ENCODE measurements around the gene FIZ1.

FIZ1 gene

GRCh38 chr19:55643003-55643886 lies 43.9 kb upstream of the FIZ1 start, which contains the start of gene ZNF581 (continued):
- TF ChIP-seq EGR2 (tag by site-specific recombination; IDR thresholded peaks at IDR 0.05; ENCODE audit: low read depth) (peak; percentile 61), ZNF121 (tag by site-specific recombination; IDR thresholded peaks at IDR 0.05) (peak; percentile 12; the same call in 1 of the 2 replicates), ZSCAN30 (tag by site-specific recombination; IDR thresholded peaks at IDR 0.05) (peak; percentile 74), ZNF146 (tag by site-specific recombination; IDR thresholded peaks at IDR 0.05) (peak; percentile 27; the same call in 1 of the 2 replicates), SCRT2 (tag by site-specific recombination; IDR thresholded peaks at IDR 0.05) (no peak), GLI4 (tag by site-specific recombination; IDR thresholded peaks at IDR 0.05) (peak; percentile 96), PRDM1 (tag by site-specific recombination; IDR thresholded peaks at IDR 0.05) (peak; percentile 50), ZEB2 (tag by site-specific recombination; IDR thresholded peaks at IDR 0.05) (peak; percentile 79), ZSCAN4 (tag by site-specific recombination; IDR thresholded peaks at IDR 0.05) (peak; percentile 46; the same call in 1 of the 2 replicates), HOXD13 (CRISPR knock-in tag; IDR thresholded peaks at IDR 0.05; ENCODE audit: borderline replicate concordance) (peak; percentile 74; the same call in 1 of the 2 replicates), ZNF600 (tag by site-specific recombination; IDR thresholded peaks at IDR 0.05) (peak; percentile 91), PRDM10 (tag by site-specific recombination; IDR thresholded peaks at IDR 0.05) (peak; percentile 86), ZBTB17 (tag by site-specific recombination; IDR thresholded peaks at IDR 0.05) (peak; percentile 96), SP7 (tag by site-specific recombination; IDR thresholded peaks at IDR 0.05) (peak; percentile 90), ZNF239 (tag by site-specific recombination; IDR thresholded peaks at IDR 0.05) (peak; percentile 56; the same call in 1 of the 2 replicates), ZNF660 (tag by site-specific recombination; IDR thresholded peaks at IDR 0.05) (peak; percentile 94), PRDM2 (tag by site-specific recombination; IDR thresholded peaks at IDR 0.05; ENCODE audit: borderline replicate concordance) (no peak)
- TF ChIP-seq, protein P1, sequence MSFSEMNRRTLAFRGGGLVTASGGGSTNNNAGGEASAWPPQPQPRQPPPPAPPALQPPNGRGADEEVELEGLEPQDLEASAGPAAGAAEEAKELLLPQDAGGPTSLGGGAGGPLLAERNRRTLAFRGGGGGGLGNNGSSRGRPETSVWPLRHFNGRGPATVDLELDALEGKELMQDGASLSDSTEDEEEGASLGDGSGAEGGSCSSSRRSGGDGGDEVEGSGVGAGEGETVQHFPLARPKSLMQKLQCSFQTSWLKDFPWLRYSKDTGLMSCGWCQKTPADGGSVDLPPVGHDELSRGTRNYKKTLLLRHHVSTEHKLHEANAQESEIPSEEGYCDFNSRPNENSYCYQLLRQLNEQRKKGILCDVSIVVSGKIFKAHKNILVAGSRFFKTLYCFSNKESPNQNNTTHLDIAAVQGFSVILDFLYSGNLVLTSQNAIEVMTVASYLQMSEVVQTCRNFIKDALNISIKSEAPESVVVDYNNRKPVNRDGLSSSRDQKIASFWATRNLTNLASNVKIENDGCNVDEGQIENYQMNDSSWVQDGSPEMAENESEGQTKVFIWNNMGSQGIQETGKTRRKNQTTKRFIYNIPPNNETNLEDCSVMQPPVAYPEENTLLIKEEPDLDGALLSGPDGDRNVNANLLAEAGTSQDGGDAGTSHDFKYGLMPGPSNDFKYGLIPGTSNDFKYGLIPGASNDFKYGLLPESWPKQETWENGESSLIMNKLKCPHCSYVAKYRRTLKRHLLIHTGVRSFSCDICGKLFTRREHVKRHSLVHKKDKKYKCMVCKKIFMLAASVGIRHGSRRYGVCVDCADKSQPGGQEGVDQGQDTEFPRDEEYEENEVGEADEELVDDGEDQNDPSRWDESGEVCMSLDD (tag by site-specific recombination; IDR thresholded peaks at IDR 0.05): peak; percentile 96
- TF ChIP-seq, protein P2, sequence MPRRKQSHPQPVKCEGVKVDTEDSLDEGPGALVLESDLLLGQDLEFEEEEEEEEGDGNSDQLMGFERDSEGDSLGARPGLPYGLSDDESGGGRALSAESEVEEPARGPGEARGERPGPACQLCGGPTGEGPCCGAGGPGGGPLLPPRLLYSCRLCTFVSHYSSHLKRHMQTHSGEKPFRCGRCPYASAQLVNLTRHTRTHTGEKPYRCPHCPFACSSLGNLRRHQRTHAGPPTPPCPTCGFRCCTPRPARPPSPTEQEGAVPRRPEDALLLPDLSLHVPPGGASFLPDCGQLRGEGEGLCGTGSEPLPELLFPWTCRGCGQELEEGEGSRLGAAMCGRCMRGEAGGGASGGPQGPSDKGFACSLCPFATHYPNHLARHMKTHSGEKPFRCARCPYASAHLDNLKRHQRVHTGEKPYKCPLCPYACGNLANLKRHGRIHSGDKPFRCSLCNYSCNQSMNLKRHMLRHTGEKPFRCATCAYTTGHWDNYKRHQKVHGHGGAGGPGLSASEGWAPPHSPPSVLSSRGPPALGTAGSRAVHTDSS (tag by site-specific recombination; IDR thresholded peaks at IDR 0.05): peak; percentile 61; the same call in 1 of the 2 replicates
- TF ChIP-seq, protein P3, sequence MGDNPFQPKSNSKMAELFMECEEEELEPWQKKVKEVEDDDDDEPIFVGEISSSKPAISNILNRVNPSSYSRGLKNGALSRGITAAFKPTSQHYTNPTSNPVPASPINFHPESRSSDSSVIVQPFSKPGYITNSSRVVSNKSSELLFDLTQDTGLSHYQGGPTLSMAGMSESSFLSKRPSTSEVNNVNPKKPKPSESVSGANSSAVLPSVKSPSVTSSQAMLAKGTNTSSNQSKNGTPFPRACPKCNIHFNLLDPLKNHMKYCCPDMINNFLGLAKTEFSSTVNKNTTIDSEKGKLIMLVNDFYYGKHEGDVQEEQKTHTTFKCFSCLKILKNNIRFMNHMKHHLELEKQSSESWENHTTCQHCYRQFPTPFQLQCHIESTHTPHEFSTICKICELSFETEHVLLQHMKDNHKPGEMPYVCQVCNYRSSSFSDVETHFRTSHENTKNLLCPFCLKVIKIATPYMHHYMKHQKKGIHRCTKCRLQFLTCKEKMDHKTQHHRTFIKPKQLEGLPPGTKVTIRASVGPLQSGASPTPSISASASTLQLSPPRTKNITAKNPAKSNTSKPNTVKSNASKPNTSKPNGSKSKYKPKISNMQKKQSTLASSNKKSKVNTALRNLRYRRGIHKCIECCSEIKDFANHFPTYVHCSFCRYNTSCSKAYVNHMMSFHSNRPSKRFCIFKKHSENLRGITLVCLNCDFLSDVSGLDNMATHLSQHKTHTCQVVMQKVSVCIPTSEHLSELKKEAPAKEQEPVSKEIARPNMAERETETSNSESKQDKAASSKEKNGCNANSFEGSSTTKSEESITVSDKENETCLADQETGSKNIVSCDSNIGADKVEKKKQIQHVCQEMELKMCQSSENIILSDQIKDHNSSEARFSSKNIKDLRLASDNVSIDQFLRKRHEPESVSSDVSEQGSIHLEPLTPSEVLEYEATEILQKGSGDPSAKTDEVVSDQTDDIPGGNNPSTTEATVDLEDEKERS (tag by site-specific recombination; IDR thresholded peaks at IDR 0.05): peak; percentile 74; the same call in 1 of the 2 replicates

Data from HEK293 (cell line).